HG02763 (cell line): ENCODE data around the gene KCNQ5.
"Not testable (repeated sequence)": the region's sequence is repeated elsewhere in the genome, so short reads cannot be mapped to it uniquely, and the experiment has no call there.

ENCODE experiments used
- ATAC-seq: cut with Tn5 transposase; IDR thresholded peaks from one replicate; pipeline ENCODE4 v1.9.1; 2021; ENCODE audit warnings: mild to moderate bottlenecking, moderate library complexity; ENCODE audit not compliant: unreplicated experiment

Gene KCNQ5

DNA sequence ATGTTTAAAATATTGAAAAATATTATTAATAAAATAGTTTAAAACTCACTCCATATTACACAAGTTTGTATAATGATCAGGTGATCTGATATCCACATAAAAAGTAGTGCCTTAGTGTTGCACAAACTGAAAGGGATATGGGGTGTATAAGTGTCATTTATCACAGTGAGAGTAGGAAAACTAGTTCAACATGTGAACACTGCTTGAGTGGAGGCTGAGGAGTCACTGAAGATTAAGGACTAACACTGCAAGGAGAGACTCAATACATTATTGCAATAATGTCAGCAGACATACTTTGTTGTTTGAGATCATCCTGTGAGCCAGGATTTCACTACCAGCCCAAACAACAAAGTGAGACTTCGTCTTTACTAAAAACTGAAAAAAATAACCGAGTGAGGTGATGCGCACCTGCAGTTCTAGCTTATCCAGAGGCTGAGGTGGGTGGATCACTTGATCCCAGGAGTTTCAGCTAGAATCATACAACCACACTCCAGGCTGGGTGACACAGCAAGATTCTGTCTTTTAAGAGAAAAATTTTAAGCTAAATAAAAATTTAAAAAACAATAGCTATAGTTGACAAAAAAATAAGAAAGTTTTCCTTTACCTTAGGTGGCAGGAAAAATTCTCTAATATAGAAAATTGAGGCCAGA, 605.9 kb downstream of the KCNQ5 start:
- no peak for ATAC-seq

- no peak for ATAC-seq
Observed at GRCh38 chr6:73231986-73232391, 610.1 kb downstream of the KCNQ5 start.

GRCh38 chr6:73233048-73233447, 611.2 kb downstream of the KCNQ5 start:
- no peak for ATAC-seq

DNA sequence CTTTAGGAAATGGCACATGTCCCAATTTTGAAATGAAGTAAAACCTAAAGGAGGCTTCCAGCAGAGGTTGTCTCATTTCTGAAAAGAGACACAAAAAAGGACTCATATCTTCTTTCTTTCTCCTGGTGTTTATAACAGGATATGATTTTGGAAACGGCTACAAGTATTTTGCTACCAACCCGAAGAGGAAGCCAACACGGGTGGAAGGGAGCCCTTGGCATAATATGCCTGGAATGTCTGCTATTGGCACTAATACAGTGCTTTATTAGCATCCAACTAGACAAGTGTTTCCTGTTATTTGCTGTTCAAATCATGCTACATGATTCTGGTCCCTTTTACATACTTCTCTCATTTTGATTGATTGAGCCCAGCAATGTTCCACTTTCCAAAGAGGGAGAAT, 612.1 kb downstream of the KCNQ5 start:
- ATAC-seq: not testable (repeated sequence)

DNA sequence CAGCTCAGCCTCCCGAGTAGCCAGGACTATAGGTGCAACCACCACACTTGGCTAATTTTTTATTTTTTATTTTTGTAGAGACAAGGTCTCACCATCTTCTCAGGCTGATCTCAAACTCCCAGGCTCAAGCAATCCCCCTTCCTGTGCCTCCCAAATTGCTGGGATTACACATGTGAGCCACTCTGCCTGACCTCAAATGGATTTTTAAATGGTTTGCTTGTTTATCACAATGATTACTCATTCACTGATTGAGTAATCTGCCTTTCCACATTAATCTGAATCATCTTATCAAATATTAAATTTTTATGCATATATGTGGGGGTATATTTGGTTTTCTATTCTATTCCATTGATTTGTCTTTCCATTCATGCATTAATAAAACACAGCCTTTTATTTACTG, 612.9 kb downstream of the KCNQ5 start:
- ATAC-seq: no peak

DNA sequence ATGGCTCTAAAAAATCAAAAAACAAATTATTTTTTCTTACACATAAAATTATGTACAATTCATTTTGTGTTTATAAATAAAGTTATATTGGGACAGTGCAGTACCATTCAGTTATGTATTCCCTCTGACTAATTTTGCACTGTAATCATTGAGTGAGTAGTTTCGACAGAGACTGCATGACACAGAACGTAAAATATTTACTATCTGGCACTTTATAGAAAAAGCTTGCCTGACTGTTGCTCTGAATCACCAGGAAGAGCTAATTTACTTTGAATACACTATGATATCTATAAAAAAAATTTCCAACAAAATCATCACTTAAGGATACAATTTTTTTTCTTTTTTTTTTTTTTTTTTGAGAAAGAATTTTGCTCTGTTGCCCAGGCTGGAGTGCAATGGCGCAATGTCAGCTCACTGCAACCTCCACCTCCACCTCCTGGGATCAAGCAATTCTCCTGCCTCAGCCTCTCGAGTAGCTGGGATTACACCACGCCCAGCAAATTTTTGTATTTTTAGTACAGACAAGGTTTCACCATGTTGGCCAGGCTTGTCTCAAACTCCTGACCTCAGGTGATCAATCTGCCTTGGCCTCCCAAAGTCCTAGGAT, 614.4 kb downstream of the KCNQ5 start:
- ATAC-seq: no peak

- ATAC-seq: no peak
Observed at GRCh38 chr6:73240730-73241129, 618.9 kb downstream of the KCNQ5 start.

GRCh38 chr6:73242001-73242400, 620.1 kb downstream of the KCNQ5 start:
- ATAC-seq: no peak
